Dermis microvascular lymphatic vessel endothelial cell (primary cell): ENCODE measurements around the gene ZNF213. TPM values are rescaled to one million over a fixed set of nuclear protein-coding genes. Genes with fewer than 3 reads are reported as not detected.
"Not testable (repeated sequence)": the region's sequence is repeated elsewhere in the genome, so short reads cannot be mapped to it uniquely, and the experiment has no call there.

Experiments used
- DNase-seq, 2 donors: peaks; one replicate each; pipeline versions ENCODE4 v3.0.0 to v3.0.0-alpha.2; 2010; ENCODE audit warnings: low read depth in 2 of 2
- total RNA-seq: library from RNA; depleted of rRNA; stranded (reverse); fragments of >200 nt; gene quantifications from 2 replicates; pipeline ENCODE4 v1.2.1, GENCODE V29; 2014

The ZNF213 gene
- total RNA-seq, 1 donor from 2014 or later, result 2.8 TPM

DNA sequence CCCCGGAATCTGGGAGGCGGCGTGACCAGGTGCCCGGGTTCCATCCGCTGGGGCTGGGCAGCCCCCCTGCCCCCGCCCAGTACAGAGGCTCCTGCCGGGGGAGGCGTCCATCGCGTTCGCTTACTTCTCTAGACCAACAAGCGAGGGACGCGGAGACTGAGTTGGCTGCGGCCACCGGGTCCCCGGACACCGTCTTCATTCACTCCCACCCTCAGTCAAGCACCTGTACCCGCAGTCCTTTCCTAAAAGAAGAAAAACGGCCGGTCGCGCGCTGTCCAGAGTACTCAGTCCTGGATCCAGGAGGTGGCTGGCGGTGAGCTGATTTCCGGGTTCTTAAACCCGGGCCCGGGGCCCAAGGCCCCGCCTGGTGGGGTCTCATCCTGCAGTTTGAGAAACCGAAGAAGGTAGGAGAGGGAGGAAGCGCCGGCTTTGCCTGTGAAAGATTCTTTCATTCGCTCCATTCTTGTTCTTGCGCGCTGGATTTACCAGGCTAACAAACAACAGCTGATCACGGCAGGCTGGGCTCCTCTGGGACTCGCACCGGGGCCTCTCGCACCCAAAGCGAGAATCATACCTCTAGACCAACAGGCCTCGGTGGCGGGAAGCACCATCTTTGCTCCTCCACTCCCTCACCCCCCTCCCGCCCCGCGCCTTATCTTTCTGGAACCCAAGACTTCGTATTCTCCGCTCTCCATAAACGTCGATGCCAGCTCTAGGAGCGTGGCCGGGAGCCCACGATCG is 35.8 kb downstream of the ZNF213 start:
- DNase-seq, result no peak

DNA sequence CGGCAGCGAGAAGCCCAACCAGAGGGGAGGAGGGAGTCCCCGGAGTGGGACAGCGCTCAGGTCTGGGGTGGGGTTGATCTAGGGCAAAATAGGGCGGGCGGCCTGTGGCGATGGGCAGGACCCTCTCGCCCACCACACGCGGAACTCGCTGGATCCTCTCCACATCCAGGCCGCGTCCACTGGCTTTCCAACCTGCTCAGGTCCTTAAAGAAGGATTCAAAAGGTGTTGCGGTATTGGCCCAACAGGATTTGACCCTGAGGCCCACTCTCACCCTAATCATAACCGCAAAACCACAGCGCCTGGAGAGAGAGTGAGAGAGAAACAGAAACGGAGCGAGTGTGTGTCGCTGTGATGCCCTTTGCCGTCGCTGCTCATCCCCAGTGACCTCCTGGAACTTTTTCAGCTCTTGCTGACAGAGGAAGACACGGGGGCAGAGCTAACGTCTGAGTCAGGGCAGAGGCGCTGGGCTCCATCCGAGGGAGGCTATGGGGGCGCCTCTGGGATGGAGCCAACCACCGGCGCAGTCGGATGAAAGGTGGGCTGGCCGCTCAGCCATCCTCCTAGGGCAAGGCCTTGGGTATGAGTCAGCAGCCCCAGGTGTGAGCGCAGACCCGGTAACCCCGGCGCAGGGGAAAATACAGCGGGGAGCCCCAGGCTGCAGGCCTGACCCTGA is 36.5 kb downstream of the ZNF213 start:
- no peak for DNase-seq

DNA sequence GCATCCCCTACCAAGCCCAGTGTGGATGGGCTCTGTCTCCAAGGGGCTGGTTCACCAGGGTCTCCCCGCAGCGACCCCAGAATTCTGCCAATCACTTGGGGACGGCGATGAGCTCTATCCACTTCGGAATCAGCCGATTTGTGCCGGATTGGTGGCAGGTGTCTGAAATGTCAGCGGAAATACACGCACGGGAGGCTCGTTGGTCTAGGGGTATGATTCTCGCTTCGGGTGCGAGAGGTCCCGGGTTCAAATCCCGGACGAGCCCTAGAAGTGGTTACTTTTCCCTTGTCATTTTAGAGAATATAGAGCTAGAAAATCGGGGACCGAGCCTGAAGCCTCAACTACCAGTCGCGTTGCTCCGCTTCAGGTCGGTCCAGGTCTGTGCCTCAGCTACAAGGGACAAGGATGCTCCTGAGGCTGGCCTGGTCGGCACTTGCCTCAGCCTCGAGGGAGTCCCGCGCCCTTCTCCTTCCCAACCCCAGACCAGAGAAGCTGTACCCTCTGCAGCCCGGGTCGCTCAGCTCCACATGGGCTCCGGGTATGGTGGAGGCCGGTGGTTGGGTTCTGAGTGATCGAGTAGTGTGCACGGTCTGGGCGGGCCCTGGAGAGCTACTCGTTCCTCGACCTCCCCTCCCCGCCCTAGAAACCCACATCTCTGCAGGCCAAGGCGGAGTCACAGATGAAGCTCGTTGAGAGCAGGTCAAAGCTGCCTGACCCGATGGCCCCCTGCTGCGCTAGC is 37.2 kb downstream of the ZNF213 start:
- no peak for DNase-seq

DNA sequence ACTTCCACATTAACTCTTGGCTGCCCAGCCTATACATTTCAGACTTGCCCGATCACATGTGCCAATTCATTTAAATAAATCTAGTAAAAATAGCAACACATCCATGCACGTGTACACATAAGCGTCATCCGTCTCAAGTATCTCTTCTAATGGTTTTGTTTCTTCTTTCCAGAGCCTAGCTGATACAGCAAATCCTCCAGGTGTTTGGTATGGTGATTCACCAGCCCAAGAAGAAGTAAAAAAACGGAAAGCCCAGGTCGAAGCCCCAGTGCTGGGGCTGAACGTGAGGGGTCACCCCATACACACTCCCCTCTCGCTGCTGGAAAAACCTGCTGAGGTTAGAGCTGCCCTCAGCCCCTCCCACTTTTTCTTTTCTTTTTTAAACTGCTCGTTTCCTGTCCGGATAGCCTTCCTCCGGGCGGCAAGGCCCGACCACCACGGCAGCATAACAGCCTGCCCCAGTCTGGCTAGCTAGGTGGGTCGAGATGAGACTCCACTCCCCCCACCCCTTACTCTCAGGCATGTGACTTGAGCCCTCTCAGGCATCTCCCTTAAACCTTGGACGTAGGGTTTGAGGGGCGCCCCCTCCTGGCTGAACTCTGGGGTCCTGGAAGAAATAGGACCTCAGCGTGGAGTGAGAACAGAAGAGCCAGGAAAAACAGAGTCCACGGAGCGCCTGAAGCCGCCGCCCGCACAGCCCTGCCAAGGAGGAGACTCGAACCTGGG is 39.2 kb downstream of the ZNF213 start:
- no peak for DNase-seq

DNA sequence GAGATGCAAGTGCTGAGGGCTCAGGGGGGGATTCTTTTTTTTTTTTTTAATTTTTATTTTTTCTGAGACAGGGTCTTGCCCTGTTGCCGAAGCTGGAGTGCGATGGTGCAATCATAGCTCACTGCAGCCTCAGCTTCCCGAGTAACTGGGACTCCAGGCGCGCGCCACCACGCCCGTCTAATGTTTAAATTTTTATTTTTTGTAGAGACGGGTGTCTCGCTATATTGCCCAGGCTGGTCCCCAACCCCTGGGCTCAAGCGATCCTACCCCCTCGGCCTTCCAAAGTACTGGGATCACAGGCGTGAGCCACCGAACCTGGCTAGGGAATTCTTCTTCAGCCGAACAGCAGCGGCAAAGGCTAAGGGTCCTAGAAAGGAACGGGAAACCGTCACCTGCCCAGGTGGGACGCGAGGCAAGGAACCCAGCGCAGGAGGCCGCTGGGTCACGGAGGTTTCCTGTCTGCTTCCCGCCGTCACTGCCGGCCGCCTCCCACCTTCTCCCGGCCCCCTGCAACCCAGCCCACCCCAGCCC is 39.9 kb downstream of the ZNF213 start:
- no peak for DNase-seq

DNA sequence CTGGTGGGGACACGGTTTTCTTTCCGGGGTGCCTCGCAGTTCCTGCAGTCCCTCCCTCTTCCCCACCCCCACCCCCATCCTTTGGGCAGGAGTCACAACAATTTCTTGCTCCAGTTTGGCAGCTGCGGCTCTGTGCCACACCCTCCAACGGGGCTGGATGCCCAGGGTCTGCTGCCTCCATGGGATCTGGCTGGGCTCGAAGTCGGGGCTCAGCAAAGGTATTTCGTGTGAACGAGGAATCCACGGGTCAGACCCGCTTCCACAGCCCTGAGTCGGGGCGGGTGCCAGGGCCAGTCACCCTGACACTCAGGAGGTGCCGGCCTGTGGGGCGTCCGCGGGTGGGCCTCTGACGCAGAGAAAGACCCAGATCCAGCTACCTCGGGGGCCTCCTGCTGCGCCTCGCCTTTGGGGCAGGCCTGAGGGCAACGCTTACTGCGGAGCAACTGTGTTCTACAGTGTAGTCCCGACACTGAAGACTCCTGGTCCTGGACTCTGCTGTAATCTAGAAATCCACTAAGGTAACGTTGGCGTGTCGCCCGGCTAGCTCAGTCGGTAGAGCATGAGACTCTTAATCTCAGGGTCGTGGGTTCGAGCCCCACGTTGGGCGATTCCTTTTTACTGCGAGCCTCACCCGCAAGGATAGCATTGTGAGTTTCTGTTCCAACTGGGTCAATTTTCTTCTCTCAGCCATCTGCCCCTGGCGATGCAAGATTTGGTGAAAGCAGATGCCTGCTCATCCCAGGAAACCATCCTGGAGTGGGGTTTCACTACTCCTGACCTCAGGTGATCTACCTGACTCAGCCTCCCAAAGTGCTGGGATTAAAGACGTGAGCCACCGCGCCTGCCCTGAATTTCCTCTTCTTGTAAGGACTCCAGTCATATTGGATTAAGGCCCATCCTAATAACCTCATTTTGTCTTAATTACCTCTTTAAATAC is 40.6 kb downstream of the ZNF213 start:
- DNase-seq, result peak in 1 of 2 donors; percentile 26

DNA sequence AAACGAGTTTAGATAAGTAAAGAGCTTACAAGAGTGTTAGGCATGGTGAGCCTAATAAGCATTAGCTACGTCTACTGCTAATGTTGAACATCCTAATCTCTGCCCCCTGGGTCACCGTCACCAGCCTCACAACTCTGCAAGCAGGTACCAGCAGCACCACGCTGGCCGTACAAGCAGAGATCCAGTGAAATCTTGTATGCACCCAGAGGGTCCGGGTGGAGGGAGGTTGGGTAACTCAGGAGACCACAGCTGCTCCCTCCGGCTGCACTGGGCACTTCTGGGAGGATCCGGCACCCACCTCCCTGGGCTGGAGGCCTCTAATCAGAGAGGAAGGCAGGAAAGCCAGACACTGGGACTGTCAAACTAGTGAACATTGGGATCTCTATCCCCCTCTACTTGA is 44.8 kb downstream of the ZNF213 start:
- DNase-seq, result no peak

DNA sequence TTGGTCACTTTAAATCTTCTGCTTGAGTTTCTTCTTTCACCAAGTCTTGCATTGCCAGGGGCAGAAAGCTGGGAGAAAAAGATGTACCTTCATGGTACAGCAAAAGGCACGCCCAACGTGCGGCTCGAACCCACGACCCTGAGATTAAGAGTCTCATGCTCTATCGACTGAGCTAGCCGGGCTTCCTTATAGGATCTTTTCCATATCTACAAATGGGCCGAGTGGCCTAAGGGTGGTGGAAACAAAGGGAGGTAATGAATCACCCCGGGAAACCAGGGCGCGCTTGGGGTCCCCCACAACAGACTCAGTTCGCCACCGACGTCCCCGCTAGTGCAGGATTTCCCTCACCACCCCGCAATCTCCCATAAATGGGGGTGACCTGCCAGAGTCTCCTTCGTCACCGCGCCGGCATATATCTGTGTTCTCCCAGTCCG is 45.6 kb downstream of the ZNF213 start:
- no peak for DNase-seq

DNA sequence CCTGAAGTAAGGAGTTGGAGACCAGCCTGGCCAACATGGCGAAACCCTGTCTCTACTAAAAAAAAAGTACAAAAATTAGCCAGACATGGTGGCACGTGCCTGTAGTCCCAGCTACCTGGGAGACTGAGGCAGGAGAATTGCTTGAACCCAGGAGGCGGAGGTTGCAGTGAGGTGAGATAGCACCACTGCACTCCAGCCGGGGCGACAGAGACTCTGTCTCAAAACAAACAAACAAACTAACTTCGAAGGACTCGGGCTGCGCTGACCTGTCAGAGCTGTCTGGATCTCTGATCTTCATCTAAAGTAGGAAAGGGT is 47.4 kb downstream of the ZNF213 start:
- DNase-seq, result not testable (repeated sequence)

DNA sequence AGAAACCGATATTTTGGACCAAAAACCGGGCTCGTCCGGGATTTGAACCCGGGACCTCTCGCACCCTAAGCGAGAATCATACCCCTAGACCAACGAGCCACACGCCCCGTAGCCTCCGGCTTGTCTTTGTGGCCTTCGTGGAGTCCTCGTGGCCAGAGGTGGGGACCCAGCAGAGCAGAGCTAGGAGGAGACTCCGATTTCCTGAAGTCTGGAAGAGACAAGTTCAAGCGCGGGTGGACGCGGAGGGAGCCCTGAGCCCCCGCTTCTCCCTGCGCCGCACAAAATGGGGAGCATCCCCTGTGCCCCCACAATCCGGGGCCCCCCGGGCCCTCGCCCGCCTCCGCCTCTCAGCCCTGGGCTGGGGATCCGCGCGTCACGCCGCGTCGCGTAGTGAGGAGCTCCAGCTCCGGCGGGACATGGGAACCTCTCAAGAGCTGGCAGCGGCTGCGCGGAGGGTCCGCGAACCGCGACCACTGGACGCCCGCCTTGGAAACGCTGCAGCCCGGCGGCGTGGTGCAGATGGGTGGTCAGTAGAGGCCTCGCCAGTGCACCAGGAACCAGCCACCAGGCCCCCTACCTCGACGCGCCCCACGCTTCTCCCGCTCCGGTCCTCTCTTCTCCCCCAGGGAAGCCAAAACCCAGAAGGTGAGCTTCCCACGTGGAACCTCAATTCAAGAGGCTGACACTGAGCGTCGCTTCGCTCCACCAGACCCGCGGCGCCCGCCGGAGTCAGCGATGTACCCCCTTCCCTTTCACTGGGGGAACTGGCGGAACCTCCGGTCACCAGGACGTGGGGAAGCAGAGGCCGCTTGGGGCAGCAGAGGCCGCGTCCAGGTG is 48.0 kb downstream of the ZNF213 start:
- DNase-seq, result peak in 1 of 2 donors; percentile 37

DNA sequence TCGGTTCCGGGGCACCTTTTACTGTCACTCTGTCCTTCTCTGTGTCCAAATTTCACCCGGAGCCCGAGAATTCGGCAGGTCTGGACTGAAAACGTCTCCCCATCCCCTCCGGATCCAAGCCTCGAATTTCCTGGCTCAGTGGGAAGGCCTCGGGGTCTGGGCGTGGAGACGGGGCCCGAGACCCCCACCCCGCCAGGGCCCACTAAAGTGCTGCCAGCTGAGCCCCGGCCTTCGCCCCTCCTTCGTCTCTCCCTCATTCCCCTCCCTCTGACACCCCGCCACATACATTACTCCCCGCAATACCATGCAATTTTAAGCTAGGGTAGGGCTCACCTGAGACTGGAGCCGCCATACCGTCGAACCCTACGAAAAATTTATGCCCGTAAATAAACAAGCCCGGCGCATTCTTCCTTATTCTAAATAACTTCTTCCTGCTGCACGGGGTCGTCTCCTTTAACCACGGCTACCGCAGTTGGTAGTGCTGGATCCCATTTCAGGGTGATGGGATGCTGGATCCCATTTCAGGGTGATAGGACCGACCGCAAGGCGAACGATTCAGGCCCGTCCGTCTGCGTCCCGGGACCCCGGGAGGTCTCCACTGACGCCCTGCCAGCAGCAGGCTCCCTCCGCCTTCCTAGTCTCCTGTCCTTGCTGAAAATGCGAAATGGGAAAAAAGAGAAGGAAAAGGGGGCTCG is 48.8 kb downstream of the ZNF213 start:
- no peak for DNase-seq

DNA sequence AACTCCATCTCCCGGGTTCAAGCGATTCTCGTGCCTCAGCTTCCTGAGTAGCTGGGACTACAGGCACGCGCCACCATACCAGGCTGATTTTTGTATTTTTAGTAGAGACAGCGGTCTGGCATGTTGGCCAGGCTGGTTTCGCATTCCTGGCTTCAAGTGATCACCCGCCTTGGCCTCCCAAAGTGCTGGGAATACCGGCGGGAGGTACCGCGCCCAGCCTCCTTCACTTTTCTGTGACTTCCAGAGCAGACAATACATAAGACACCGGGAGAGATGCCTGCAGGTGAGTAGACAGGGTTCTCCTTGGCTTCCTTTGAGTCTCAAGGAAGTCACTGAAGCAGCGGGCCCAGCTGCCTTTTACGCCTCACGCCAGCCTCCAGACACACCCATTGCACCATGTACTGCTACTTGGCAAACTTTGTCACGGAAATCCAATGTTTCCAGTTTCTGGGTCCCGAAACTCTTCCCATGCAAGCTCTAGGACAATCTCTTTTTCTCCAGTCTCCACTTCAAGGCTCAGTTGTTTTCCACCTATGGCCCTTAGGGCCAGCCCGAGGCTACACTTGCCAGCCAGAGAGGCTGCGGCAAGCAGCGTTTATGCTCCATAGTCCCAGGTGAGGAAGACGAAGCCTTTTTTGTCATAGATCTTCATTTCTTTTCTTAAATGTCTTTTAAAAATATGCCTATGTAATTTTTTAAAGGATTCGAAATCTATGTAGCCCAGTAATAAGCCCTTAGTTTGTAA is 52.3 kb downstream of the ZNF213 start:
- DNase-seq, result no peak

DNA sequence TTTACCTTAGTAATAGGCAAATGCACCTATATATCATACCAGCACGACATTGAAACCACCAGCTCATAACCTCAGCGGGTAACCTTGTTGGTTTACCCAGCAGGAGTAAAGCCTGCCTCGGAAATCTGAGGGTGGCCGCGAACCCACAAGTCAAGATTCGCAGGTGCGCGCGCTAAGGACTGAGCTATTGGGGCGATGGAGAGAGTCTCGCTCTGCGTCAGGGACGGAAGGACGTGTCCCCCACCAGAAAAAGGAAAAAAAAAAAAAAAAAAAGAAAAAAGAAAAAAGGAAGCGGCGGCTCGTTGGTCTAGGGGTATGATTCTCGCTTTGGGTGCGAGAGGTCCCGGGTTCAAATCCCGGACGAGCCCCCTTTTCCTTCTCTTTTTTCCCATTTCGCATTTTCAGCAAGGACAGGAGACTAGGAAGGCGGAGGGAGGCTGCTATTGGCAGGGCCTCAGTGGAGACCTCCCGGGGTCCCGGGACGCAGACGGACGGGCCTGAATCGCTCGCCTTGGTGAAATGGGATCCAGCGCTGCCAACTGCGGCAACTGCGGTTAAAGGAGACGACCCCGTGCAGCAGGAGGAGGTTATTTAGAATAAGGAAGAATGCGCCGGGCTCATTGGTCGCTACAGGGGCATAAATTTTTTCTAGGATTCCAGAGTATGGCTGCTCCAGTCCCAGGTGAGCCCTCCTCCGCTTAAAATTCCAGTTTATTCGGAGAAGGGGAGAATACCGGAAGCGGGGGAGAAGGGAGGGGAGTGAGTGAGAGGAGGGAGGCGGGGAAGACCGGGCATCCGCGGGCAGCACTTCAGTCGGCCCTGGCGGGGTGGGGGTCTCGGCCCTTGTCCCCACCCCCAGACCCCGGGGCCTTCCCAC is 53.2 kb downstream of the ZNF213 start, which contains the start of gene OR1F1:
TSS of gene OR1F1 (plus strand) at position 407 of the 877 bp plus-strand sequence.
- peak in 1 of 2 donors; percentile 19 for DNase-seq

DNA sequence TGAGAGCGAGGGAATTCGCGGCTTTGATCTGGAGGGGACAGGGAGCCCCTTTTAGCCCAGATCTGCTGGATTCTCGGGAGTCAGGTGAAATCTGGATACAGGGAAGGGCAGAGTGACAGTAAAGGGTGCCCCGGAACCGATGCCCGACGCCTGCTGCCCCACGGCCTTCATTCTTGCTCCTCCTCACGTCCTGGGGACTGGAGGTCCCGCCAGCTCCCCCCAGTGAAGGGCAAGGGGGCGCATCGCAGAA is 53.8 kb downstream of the ZNF213 start:
- DNase-seq, result no peak

DNA sequence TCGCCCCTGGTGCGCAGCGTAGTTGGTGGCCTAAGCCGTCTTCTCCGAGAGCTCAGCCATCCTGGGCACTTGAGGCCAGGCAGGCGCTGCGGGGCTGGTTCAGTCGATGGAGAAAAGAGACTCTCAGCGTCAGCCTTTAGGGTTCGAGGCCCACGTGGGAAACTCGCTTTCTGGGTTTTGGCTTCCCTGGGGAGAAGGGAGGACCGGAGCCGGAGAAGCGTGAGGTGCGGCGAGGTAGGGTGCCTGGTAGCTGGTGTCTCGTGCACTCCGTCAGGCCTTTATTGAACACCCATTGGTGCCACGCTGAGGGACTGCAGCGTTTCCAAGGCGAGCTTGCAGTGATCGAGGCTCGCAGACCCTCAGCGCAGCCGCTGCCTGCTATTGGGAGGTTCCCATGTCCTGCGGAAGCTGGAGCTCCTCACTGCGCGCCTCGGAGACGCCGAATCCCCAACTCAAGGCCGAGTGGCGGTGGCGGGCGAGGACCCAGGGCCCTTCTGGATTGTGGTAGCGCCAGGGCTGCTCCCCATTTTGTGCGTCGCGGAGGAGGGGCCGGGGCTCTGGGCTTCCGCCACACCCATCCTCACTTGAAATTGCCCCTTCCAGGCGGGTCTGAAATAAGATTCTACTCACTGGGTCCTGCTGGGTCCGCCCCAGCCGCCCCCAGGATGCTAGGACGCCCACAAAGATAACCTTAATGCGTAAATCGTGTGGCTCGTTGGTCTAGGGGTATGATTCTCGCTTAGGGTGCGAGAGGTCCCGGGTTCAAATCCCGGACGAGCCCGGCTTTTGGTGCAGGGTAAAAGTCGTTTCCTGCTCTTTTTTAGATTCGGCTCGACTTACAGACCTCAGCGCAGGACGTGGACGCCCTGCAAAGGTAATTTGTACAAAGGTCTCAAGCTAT is 54.3 kb downstream of the ZNF213 start:
- peak in 1 of 2 donors; percentile 51 for DNase-seq

DNA sequence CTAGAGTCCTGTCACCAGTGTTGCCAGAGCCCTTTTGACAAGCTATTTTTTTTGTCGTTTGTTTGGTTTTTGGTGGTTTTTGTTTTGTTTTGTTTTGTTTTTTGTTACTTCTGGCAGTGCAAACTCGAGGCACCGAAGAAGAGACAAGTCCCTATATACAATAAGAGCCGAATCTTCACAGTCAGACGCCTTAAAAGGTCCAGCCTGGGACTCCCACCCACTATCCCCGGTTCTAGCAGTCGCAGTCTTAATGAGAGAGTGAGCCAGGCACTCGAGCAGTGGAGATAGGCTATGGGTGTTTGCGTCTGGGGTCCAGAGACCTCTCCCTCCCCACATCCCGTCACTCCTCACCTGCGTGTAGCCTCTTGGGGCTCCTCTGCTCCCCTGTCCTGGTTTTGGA is 55.0 kb downstream of the ZNF213 start:
- no peak for DNase-seq
